HepG2 (cell line): Measurements from ENCODE around the gene SLC22A31. TPM values are rescaled to one million over a fixed set of nuclear protein-coding genes. Genes with fewer than 3 reads are reported as not detected.

Experiments
- BRD4 ChIP-seq: sonication (generic); formaldehyde crosslinking; IDR thresholded peaks from 2 replicates; pipeline ENCODE4 v1.4.0; 2020; ENCODE audit warnings: missing genetic modification reagents
- CCAR2 ChIP-seq: fragments of 200-400 bp; formaldehyde crosslinking; optimal IDR thresholded peaks from 2 replicates; pipeline ENCODE3; 2018; ENCODE audit warnings: low read depth, mild to moderate bottlenecking, low read length, moderate library complexity
- CHD4 ChIP-seq: fragments of 200-600 bp; sonication (generic); IDR thresholded peaks from 2 replicates; pipeline ENCODE4 v1.7.0; 2017; ENCODE audit warnings: mild to moderate bottlenecking, low read length, borderline replicate concordance
- FUBP1 ChIP-seq: sonication (generic); formaldehyde crosslinking; IDR thresholded peaks from 2 replicates; pipeline ENCODE4 v1.5.1; 2020; ENCODE audit warnings: missing genetic modification reagents, mild to moderate bottlenecking, borderline replicate concordance
- GABPA ChIP-seq, 2 experiments: IDR thresholded peaks; 2 replicates each; pipeline ENCODE4 v1.6.1; 2011 to 2016; ENCODE audit warnings: low read depth in 2 of 2, low read length in 1 of 2, missing biosample characterization in 1 of 2, missing genetic modification characterization in 1 of 2
- GRHL1 ChIP-seq: sonication (generic); formaldehyde crosslinking; conservative IDR thresholded peaks from 2 replicates; pipeline ENCODE4 v1.8.0; 2022; ENCODE audit warnings: missing genetic modification reagents
- KMT2A ChIP-seq: sonication (generic); formaldehyde crosslinking; IDR thresholded peaks from 2 replicates; pipeline ENCODE4 v1.4.0; 2020; ENCODE audit warnings: missing genetic modification reagents
- ZNF543 ChIP-seq: sonication (generic); formaldehyde crosslinking; IDR thresholded peaks from 2 replicates; pipeline ENCODE4 v1.4.0; 2020; ENCODE audit warnings: mild to moderate bottlenecking, missing genetic modification reagents
- ZNF687 ChIP-seq: sonication (generic); formaldehyde crosslinking; IDR thresholded peaks from 2 replicates; pipeline ENCODE4 v1.5.1; 2020; ENCODE audit warnings: mild to moderate bottlenecking, missing genetic modification reagents, moderate library complexity
- ZNF788 ChIP-seq: sonication (generic); formaldehyde crosslinking; IDR thresholded peaks from 2 replicates; pipeline ENCODE4 v1.5.0; 2020; ENCODE audit warnings: mild to moderate bottlenecking, missing genetic modification reagents, borderline replicate concordance
- ZNF816 ChIP-seq: sonication (generic); formaldehyde crosslinking; IDR thresholded peaks from 2 replicates; pipeline ENCODE4 v1.8.0; 2022; ENCODE audit warnings: missing genetic modification reagents, mild to moderate bottlenecking, borderline replicate concordance
- polyA plus RNA-seq, 8 experiments: library from polyadenylated mRNA; depleted of rRNA in 3 of 8; stranded (reverse) in 7 of 8; unstranded in 1 of 8; fragments of >200 nt; fragmentation: Illumina TruSeq in 4 of 8; extraction: Trizol in 4 of 8; gene quantifications; 2 replicates each; pipeline versions ENCODE4 v1.2.1 to v1.2.3, GENCODE V29; 2011 to 2016; ENCODE audit warnings: low read depth in 4 of 8, missing spikeins in 1 of 8, mixed read lengths in 1 of 8; ENCODE audit not compliant: insufficient read depth in 1 of 8
- total RNA-seq, 5 experiments: library from RNA; depleted of rRNA; stranded (reverse); fragments of >200 nt; fragmentation: Illumina TruSeq; extraction: Trizol; gene quantifications; 2 replicates each; pipeline ENCODE4 v1.2.3, GENCODE V29; 2016; ENCODE audit warnings: low read depth in 1 of 5

SLC22A31 gene
- total and polyA plus RNA-seq, 2 of the 13 experiments (the other 11 are each of a cell fraction or from before 2014, with no cell fraction given): 67.3 to 83.3 TPM

- TF ChIP-seq GABPA (IDR thresholded peaks at IDR 0.05; ENCODE audit: low read depth, low read length) (no peak), GABPA (CRISPR knock-in tag; IDR thresholded peaks at IDR 0.05; ENCODE audit: low read depth) (no peak), ZNF543 (no peak), GRHL1 (CRISPR knock-in tag) (no peak), CHD4 (peak; percentile 98), ZNF788 (CRISPR knock-in tag) (0 out of 2 replicates have a peak, but pooled peaks have one; percentile 4), ZNF687 (CRISPR knock-in tag) (peak; percentile 39; the same call in 1 of the 2 replicates), KMT2A (CRISPR knock-in tag) (0 out of 2 replicates have a peak, but pooled peaks have one; percentile 25), ZNF816 (CRISPR knock-in tag) (no peak), BRD4 (peak; percentile 38; the same call in 1 of the 2 replicates), FUBP1 (CRISPR knock-in tag) (no peak), CCAR2 (no peak)
Observed at GRCh38 chr16:89187032-89187769, 13.1 kb downstream of the SLC22A31 start (continued).
